HG02840 (cell line): Measurements from ENCODE around the gene GAS6.
"Not testable (repeated sequence)": the region's sequence is repeated elsewhere in the genome, so short reads cannot be mapped to it uniquely, and the experiment has no call there.

Source experiments
- ATAC-seq: cut with Tn5 transposase; IDR thresholded peaks from one replicate; pipeline ENCODE4 v1.9.1; 2021; ENCODE audit warnings: mild to moderate bottlenecking, moderate library complexity, moderate number of reproducible peaks; ENCODE audit not compliant: unreplicated experiment, low FRiP score

Gene GAS6

DNA sequence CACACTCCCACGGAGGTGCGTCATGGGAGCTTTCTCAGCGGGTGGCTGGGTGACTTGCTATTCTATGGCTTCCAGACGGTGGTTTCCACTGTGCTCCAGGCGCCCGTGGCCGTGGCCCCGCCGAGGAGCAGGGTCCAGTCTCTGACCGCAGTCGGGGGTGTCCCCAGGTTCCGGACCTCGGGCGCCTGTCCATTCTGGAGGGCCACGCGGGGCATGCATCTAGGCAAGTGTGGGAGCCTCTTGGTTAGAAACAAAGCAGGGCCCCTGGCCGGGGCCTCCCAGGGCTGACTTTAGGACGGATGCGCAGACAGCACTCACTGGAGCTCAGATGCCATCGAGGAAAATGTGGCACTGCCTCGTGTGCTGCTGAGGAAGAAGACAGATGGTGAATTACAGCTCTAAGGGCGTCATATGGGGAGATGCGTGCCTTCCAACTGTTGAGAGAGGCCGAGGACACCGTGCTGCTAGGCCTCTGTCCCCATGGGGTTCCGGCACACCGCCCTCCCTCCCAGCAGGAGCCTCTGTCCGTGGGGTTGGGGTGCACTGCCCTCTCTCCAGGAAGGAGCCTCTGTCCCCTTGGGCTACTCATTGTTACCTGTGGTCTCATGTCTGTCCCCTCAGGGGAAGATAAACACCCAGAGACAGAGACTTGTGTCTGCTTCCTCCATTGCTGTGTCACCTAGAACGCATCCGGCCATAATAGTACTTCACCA is 66.8 kb downstream of the GAS6 start:
- no peak for ATAC-seq

DNA sequence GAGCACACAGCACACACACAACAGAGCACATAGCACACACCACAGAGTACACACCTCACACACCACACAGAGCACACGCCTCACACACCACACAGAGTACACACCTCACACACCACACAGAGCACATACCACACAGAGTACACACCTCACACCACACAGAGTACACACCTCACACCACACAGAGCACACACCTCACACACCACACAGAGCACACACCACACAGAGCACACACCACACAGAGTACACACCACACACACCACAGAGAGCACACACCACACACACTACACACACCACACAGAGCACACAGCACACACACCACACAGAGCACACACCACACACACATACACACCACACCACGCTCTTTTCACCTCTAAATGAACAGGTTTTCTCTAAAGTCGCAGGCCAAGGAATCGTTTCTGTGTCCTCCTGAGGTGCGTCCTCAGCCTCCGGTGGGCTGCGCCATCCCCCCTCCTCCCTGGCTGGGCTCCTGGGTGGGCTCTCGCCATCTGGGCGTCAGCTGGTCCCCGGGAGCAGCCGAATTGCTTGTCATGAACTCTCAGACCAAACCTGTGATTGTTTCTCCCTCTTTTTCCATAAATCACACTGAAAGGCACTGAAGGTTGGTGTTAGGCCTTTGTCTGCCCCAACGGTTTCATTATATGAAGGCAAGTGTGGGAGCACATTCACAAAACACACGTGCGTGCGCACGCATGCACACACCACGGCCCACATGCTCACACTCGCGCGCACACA is 67.5 kb downstream of the GAS6 start:
- ATAC-seq: no peak

DNA sequence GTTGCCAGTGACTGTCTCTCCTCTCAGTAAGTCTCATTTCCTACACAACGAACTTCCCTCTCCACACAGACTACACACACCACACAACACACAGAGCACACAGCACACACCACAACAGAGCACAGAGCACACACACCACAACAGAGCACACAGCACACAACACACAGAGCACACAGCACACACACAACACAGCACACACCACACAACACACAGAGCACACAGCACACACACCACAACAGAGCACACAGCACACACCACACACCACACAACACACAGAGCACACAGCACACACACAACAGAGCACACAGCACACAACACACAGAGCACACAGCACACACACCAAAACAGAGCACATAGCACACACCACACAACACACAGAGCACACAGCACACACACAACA is 68.5 kb downstream of the GAS6 start:
- ATAC-seq: not testable (repeated sequence)

DNA sequence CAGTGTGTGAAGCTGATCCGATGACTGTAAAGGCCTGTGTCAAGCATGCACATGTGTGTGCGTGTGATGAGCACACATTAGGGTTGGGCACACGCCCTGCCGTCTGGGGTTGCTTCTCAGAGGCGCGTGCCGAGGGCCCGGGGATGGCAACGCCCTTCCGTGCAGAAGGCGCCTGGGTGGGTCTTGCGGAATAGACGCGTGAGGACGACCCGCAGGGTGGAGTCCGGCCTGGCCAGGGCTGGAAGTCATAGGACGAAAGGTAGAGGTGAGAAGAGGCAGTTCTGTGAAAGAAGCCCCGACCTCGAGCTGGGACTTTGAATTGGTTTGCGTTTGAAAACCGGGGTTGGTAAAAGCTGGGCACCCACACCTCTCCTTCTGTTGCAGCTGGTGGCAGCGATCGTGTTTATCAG is 69.1 kb downstream of the GAS6 start:
- ATAC-seq: no peak

DNA sequence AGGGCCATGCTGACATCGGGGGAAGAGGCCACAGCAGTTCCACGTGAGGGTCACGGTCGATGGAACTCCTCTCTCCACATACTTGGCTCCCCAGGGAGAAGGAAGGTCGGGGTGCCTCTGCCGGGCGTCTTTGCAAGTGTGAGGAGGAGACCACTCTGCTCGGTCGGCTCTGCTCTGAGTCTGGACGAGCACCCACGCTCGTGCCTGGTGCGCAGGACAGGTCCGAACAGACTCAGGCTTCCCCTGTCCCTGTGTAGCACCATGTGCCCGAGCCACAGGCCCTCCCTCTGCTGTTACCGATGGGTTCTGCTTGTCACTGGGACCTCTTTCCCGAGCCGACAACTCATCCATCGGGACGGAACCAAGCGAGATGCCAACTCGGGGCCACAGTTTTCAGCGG is 69.8 kb downstream of the GAS6 start:
- ATAC-seq: no peak

- no peak for ATAC-seq
These were observed 70.2 kb downstream of the GAS6 start for GRCh38 chr13:113793718-113794085.

GRCh38 chr13:113792886-113793717 is 70.8 kb downstream of the GAS6 start:
- ATAC-seq: no peak

GRCh38 chr13:113792236-113792770 is 71.6 kb downstream of the GAS6 start:
- ATAC-seq: no peak

DNA sequence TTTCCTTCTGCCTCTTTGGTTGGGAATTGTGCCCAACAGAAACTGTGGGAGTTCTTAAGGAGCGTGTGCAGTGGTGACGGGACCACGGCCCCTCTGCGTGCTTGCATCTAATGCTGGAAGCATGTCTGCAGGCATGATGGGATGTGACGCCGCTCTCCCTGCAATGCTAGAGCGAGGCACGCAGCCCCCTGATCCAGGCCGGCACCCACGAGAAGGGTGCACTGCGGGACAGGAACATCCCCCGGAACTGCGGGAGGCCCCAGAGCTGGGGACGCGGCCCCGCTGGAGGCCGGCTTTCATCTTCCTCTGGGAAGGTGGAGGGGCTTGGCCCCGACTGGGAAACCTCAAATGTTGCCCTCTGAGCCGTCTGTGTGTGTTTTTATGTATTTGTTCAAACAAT is 72.1 kb downstream of the GAS6 start:
- no peak for ATAC-seq

DNA sequence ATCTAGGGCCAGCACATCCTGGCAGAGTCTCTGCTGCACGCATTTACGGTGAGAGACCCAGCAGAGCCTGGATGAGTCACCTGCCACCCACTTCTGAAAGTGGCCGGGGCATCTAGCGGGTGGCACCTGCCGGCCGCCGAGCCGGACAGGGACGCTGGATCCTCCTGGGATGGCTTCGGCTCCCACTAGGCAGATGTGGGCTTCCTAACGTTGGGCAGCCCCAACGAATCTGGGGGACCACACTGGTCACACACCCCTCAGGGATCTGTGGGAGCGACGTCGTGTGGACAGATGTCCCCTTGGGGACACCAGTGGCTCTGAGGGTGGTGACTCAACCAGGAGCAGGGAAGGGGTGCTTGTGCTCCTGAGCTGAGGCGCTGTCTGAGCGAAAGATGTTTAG is 72.7 kb downstream of the GAS6 start:
- no peak for ATAC-seq

DNA sequence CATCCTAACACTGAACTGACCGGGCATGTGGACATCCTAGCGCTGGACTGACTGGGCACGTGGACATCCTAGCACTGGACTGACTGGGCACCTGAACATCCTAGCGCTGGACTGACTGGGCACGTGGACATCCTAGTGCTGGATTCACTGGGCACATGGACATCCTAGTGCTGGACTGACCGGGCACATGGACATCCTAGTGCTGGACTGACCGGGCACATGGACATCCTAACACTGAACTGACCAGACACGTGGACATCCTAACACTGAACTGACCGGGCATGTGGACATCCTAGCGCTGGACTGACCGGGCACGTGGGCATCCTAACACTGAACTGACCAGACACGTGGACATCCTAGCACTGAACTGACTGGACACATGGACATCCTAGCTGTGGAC is 73.9 kb downstream of the GAS6 start:
- not testable (repeated sequence) for ATAC-seq

DNA sequence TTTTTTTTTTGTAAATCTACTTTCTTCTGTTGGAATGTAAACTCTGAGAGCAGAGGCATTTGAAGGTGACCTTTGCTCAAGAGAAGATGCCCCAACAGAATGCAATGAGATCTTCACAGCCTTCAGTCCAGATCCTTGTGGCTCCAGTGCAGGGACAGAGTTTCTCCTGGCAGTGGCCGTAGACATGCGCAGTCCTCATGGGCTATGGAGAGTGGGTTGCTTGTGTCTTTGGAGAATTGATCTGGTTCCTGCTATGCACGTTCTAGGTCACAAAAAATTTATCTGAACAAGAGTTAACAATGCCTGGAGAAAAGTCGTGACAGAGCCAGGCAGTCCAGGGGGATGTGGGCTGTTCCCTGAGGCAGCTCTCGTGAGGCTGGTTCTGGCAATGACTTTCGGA is 74.7 kb downstream of the GAS6 start:
- no peak for ATAC-seq

GRCh38 chr13:113788413-113789135 is 75.3 kb downstream of the GAS6 start:
- ATAC-seq: no peak

DNA sequence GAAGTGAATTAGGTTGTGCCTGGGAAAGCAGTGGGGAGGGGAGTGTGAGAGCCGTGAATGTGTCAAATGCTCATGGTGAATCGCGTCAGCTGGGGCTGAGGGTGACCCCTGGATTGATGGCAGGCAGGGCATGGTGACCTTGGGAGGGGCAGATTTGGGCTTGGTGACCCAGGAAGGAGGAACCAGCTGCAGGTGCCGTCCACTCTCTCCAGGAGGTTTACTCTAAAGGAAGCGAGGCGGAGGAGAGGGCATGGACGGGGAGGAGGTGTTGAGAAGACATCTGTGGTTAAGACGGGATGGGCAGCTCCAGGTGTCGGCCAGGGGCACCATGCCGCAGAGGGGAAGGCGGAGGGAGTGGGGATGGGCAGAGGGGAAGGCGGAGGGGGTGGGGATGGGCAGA is 76.2 kb downstream of the GAS6 start:
- no peak for ATAC-seq

- ATAC-seq: no peak
These were observed 77.5 kb downstream of the GAS6 start for GRCh38 chr13:113786262-113786841.

- ATAC-seq: no peak
These were observed 78.5 kb downstream of the GAS6 start for GRCh38 chr13:113785051-113786010.

DNA sequence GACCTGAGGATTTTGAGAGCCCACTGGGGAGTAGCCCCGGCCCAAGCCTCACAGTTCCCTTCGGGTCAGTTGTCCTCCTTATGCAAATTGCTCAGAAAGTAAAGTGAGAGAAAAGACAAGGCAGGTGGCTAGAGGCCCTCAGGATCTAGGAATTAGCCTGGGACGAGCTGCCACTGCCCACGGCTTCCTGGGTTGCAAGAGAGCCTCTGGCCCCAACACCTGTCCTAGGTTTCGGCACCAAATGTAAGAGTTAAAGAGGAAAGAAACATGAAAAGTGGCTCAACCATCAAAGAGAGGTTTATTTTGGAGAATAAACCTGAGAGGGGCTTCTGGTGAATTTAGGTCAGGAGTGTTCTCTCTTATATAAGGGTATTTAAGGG is 79.2 kb downstream of the GAS6 start:
- ATAC-seq: no peak

- ATAC-seq: no peak
These were observed 79.8 kb downstream of the GAS6 start for GRCh38 chr13:113783966-113784644.
